Measurements from ENCODE around the gene KCNQ1OT1.

- TF ChIP-seq CTCF (conservative IDR thresholded peaks at IDR 0.05; ENCODE audit: low read length) (no peak), EZH2phosphoT487 (IDR thresholded peaks at IDR 0.05; ENCODE audit: borderline replicate concordance) (no peak)
These were observed 109.4 kb downstream of the KCNQ1OT1 start for GRCh38 chr11:2590131-2590964.

All from Loucy (cell line).